IMR-90 (cell line): ENCODE measurements around the gene GRID1. TPM values are rescaled to one million over a fixed set of nuclear protein-coding genes. Genes with fewer than 3 reads are reported as not detected.

ENCODE experiments used
- ATAC-seq: fragments of 200-7000 bp; cut with Tn5 transposase; 2 replicates; pipeline ENCODE4 v1.9.1; 2020; ENCODE audit warnings: low read depth, mild to moderate bottlenecking, moderate library complexity
- BruUV-seq: library from RNA; stranded (reverse); fragments of 400-500 nt; replicated peaks from 2 replicates; lab custom pipeline; 2021; lab: Mats Ljungman, UMichigan
- CTCF ChIA-PET: fragments of 300-600 bp; formaldehyde crosslinking; extraction: SDS; loops from one replicate; lab custom pipeline; 2021; ENCODE audit warnings: antibody characterized with exemption; lab: Yijun Ruan, JAX
- POLR2A ChIA-PET: fragments of 300-600 bp; sonication (Branson Sonifier 250); formaldehyde crosslinking; loops from one replicate; lab custom pipeline; 2022; ENCODE audit warnings: antibody characterized with exemption; ENCODE audit not compliant: unreplicated experiment; lab: Charles Lee
- DNase-seq: peaks from one replicate; pipeline ENCODE4 v3.0.0; 2013
- H2AFZ ChIP-seq: replicated peaks from 2 replicates; pipeline ENCODE3; 2013; ENCODE audit warnings: low read length, mild to moderate bottlenecking; ENCODE audit not compliant: poor library complexity
- H2AK5ac ChIP-seq: 2 replicates; pipeline ENCODE4 v1.6.1; 2013; ENCODE audit warnings: low read depth, low read length, inconsistent platforms
- H2AK9ac ChIP-seq: replicated peaks from 2 replicates; pipeline ENCODE3; 2013; ENCODE audit warnings: mild to moderate bottlenecking, low read depth, low read length, moderate library complexity; ENCODE audit not compliant: poor library complexity
- H2BK120ac ChIP-seq: 2 replicates; pipeline ENCODE4 v1.6.1; 2013; ENCODE audit warnings: low read depth, low read length, inconsistent platforms
- H2BK15ac ChIP-seq: 3 replicates; pipeline ENCODE4 v1.6.1; 2013; ENCODE audit warnings: low read depth, low read length, inconsistent platforms
- H2BK20ac ChIP-seq: 2 replicates; pipeline ENCODE4 v1.6.1; 2013; ENCODE audit warnings: low read depth, mild to moderate bottlenecking, inconsistent platforms, low read length, moderate library complexity
- H2BK5ac ChIP-seq: 2 replicates; pipeline ENCODE4 v1.6.1; 2013; ENCODE audit warnings: mild to moderate bottlenecking, low read depth, low read length, inconsistent platforms; ENCODE audit not compliant: poor library complexity, severe bottlenecking
- H3K14ac ChIP-seq: replicated peaks from 2 replicates; pipeline ENCODE4 v1.6.1; 2013; ENCODE audit warnings: low read depth, low read length, inconsistent platforms
- H3K18ac ChIP-seq: 2 replicates; pipeline ENCODE4 v1.6.1; 2013; ENCODE audit warnings: low read depth, low read length, control low read depth
- H3K23ac ChIP-seq: 2 replicates; pipeline ENCODE4 v1.6.1; 2013; ENCODE audit warnings: low read depth, low read length, inconsistent platforms
- H3K27ac ChIP-seq: 2 replicates; pipeline ENCODE4 v1.5.1; 2013; ENCODE audit warnings: mild to moderate bottlenecking, control low read depth, low read length; ENCODE audit not compliant: insufficient read depth
- H3K27me3 ChIP-seq: 2 replicates; pipeline ENCODE4 v1.6.1; 2013; ENCODE audit warnings: low read length; ENCODE audit not compliant: control insufficient read depth, insufficient read depth
- H3K36me3 ChIP-seq: 2 replicates; pipeline ENCODE4 v1.6.1; 2013; ENCODE audit warnings: low read length, mixed read lengths; ENCODE audit not compliant: control insufficient read depth, insufficient read depth
- H3K4ac ChIP-seq: 2 replicates; pipeline ENCODE4 v1.6.1; 2013; ENCODE audit warnings: low read depth, low read length, inconsistent platforms
- H3K4me1 ChIP-seq: 2 replicates; pipeline ENCODE4 v1.6.1; 2013; ENCODE audit warnings: low read length, mixed read lengths; ENCODE audit not compliant: control insufficient read depth, insufficient read depth
- H3K4me2 ChIP-seq: 2 replicates; pipeline ENCODE4 v1.6.1; 2013; ENCODE audit warnings: low read depth, mild to moderate bottlenecking, control low read depth, low read length, moderate library complexity
- H3K4me3 ChIP-seq: 2 replicates; pipeline ENCODE4 v1.5.1; 2013; ENCODE audit warnings: low read depth, mild to moderate bottlenecking, control low read depth, low read length, moderate library complexity; ENCODE audit not compliant: insufficient read depth
- H3K56ac ChIP-seq: 2 replicates; pipeline ENCODE4 v1.6.1; 2013; ENCODE audit warnings: low read length, inconsistent platforms; ENCODE audit not compliant: insufficient read depth; ENCODE audit errors: extremely low read depth
- H3K79me1 ChIP-seq, 2 experiments: 2 replicates each; pipeline ENCODE4 v1.6.1; 2013; ENCODE audit warnings: low read length in 2 of 2, inconsistent platforms in 1 of 2, low read depth in 1 of 2
- H3K9ac ChIP-seq: 2 replicates; pipeline ENCODE4 v1.6.1; 2013; ENCODE audit warnings: low read depth, low read length, control low read depth
- H3K9me1 ChIP-seq: 2 replicates; pipeline ENCODE4 v1.6.1; 2013; ENCODE audit warnings: low read length, inconsistent platforms; ENCODE audit not compliant: insufficient read depth
- H3K9me3 ChIP-seq: 2 replicates; pipeline ENCODE4 v1.6.1; 2013; ENCODE audit warnings: low read length; ENCODE audit not compliant: control insufficient read depth, insufficient read depth
- H4K20me1 ChIP-seq: 2 replicates; pipeline ENCODE4 v1.6.1; 2013; ENCODE audit warnings: low read length, inconsistent platforms; ENCODE audit not compliant: insufficient read depth
- H4K5ac ChIP-seq: 2 replicates; pipeline ENCODE4 v1.6.1; 2013; ENCODE audit warnings: mild to moderate bottlenecking, low read depth, low read length, control low read depth
- H4K8ac ChIP-seq, 2 experiments: 2 replicates each; pipeline ENCODE4 v1.6.1; 2013; ENCODE audit warnings: low read depth in 2 of 2, low read length in 2 of 2, control low read depth in 1 of 2, inconsistent platforms in 1 of 2
- H4K91ac ChIP-seq: 2 replicates; pipeline ENCODE4 v1.6.1; 2013; ENCODE audit warnings: low read depth, low read length, inconsistent platforms; ENCODE audit not compliant: insufficient read depth
- CEBPB ChIP-seq: IDR thresholded peaks from 2 replicates; pipeline ENCODE4 v1.6.1; 2012; ENCODE audit warnings: low read depth, low read length, improper control_type of control experiment
- CHD1 ChIP-seq: IDR thresholded peaks from 2 replicates; pipeline ENCODE4 v1.6.1; 2012; ENCODE audit warnings: low read depth, low read length, improper control_type of control experiment
- MAFK ChIP-seq: IDR thresholded peaks from 2 replicates; pipeline ENCODE4 v1.6.1; 2012; ENCODE audit warnings: low read depth, low read length, improper control_type of control experiment
- MXI1 ChIP-seq: IDR thresholded peaks from 2 replicates; pipeline ENCODE4 v1.6.1; 2012; ENCODE audit warnings: low read depth, mild to moderate bottlenecking, low read length, moderate library complexity, borderline replicate concordance
- POLR2A ChIP-seq: IDR thresholded peaks from 2 replicates; pipeline ENCODE4 v1.6.1; 2012; ENCODE audit warnings: mild to moderate bottlenecking, low read depth, low read length
- RAD21 ChIP-seq: IDR thresholded peaks from 2 replicates; pipeline ENCODE4 v1.6.1; 2012; ENCODE audit warnings: low read length, improper control_type of control experiment
- RCOR1 ChIP-seq: IDR thresholded peaks from 2 replicates; pipeline ENCODE4 v1.6.1; 2012; ENCODE audit warnings: mild to moderate bottlenecking, low read length, improper control_type of control experiment; ENCODE audit not compliant: insufficient replicate concordance
- RFX5 ChIP-seq: IDR thresholded peaks from 2 replicates; pipeline ENCODE4 v1.8.0; 2012; ENCODE audit warnings: low read depth, mild to moderate bottlenecking, low read length, moderate library complexity
- WGBS, 2 experiments: methylation state at CpG; one replicate each; pipeline versions ENCODE4 v1.1.5 to v1.1.7; 2013; ENCODE audit warnings: missing lambda C conversion rate in 2 of 2; ENCODE audit not compliant: insufficient read length in 1 of 2; ENCODE audit errors: extremely low coverage in 2 of 2; 5-methylcytosine and 5-hydroxymethylcytosine counted together
- dilution Hi-C: fragments of 300-500 bp; cut with HindIII; formaldehyde crosslinking; loops from one replicate; pipeline ENCODE4 v1.14.3; 2018; ENCODE audit warnings: low sequenced_read_pairs; ENCODE audit not compliant: unreplicated experiment
- in situ Hi-C: fragments of 300-500 bp; cut with MboI; formaldehyde crosslinking; loops from 3 replicates; pipeline ENCODE4 v1.14.3; 2019; ENCODE audit warnings: low sequenced_read_pairs, inconsistent platforms, mixed read lengths
- intact Hi-C: fragments of 100-400 bp; cut with micrococcal nuclease; formaldehyde crosslinking; loops from 2 replicates; pipeline ENCODE4 v1.10.0; 2022
- polyA plus RNA-seq, 3 experiments: library from polyadenylated mRNA; depleted of rRNA; stranded (reverse); fragments of >200 nt; gene quantifications; 2 replicates each; pipeline ENCODE4 v1.2.3, GENCODE V29; 2012; ENCODE audit warnings: low replicate concordance in 1 of 3
- total RNA-seq: library from RNA; depleted of rRNA; stranded (reverse); fragments of >200 nt; gene quantifications from 2 replicates; pipeline ENCODE4 v1.2.3, GENCODE V29; 2012
- TF ChIP-seq, protein P1 (sequence below): conservative IDR thresholded peaks from 2 replicates; pipeline ENCODE4 v1.5.1; 2012; ENCODE audit warnings: mild to moderate bottlenecking, low read depth, low read length, improper control_type of control experiment

GRID1 gene
- total and polyA plus RNA-seq, 2 of the 4 experiments (the other 2 are of a cell fraction), result not detected

DNA sequence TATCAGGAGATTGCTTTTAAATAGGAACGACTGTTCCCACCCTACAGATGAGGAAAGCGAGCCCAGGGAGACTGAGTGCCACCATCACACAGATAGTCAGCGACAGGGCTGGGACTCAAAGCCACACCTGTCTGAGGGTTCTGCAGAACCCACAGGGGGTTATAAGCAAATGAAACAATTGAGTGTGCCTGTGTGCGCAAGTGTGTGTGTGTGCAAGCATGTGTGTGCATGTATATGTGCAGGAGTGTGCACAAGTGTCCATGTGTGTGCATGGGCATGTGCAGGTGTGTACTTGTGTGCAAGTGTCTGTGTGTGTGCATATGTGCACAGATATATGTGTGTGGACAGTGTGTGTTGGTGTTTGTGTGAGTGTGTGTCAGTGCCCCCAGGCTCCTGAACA lies 280.2 kb downstream of the GRID1 start:
- Histone ChIP-seq H4K5ac (no peak overlapping the region), H3K4me3 (no peak overlapping the region), H3K4me1 (no peaks in the 10 kb centered on the region), H4K20me1 (no peaks in the 10 kb centered on the region), H2AK5ac (no peak overlapping the region), H3K36me3 (no peaks in the 10 kb centered on the region), H2AK9ac (no peak overlapping the region), H3K14ac (no peak overlapping the region), H3K9me1 (no peaks in the 10 kb centered on the region), H3K4me2 (no peak overlapping the region), H3K23ac (no peak overlapping the region), H3K4ac (no peak overlapping the region), H3K79me1 (no peaks in the 10 kb centered on the region), H2AFZ (no peak overlapping the region), H2BK120ac (no peak overlapping the region), H3K18ac (no peak overlapping the region), H3K9ac (no peak overlapping the region), H3K9me3 (no peaks in the 10 kb centered on the region; the same call in 1 of the 2 replicates), H4K91ac (no peak overlapping the region), H2BK15ac (no peak overlapping the region), H3K27me3 (no peaks in the 10 kb centered on the region), H3K27ac (no peak overlapping the region), H4K8ac (no peak overlapping the region), H2BK20ac (no peak overlapping the region), H2BK5ac (no peak overlapping the region), H3K56ac (no peak overlapping the region)
- WGBS, 2 experiments, result 48% methylated on average over 4 of the region's 4 CpGs; no CpG with 5 or more reads in 1 of the 2 experiments
- no peak for TF ChIP-seq RFX5
- TF ChIP-seq RAD21, result no peak
- no peak for TF ChIP-seq RCOR1
- no peak for TF ChIP-seq MAFK
- no peak for TF ChIP-seq POLR2A
- no peak for TF ChIP-seq CEBPB
- TF ChIP-seq CHD1, result no peak
- TF ChIP-seq, protein P1, sequence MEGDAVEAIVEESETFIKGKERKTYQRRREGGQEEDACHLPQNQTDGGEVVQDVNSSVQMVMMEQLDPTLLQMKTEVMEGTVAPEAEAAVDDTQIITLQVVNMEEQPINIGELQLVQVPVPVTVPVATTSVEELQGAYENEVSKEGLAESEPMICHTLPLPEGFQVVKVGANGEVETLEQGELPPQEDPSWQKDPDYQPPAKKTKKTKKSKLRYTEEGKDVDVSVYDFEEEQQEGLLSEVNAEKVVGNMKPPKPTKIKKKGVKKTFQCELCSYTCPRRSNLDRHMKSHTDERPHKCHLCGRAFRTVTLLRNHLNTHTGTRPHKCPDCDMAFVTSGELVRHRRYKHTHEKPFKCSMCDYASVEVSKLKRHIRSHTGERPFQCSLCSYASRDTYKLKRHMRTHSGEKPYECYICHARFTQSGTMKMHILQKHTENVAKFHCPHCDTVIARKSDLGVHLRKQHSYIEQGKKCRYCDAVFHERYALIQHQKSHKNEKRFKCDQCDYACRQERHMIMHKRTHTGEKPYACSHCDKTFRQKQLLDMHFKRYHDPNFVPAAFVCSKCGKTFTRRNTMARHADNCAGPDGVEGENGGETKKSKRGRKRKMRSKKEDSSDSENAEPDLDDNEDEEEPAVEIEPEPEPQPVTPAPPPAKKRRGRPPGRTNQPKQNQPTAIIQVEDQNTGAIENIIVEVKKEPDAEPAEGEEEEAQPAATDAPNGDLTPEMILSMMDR, result no peak
- no peak for TF ChIP-seq MXI1
- ChIA-PET POLR2A (no interaction called here), CTCF (no interaction called here)
- in situ Hi-C loops (no loop called here), dilution Hi-C loops (no loop called here), intact Hi-C loops (no loop called here)
- no TSS peak for BruUV-seq
- DNase-seq (no peak), ATAC-seq (no peak)
